ENCODE results near the gene EMC9. TPM values are rescaled to one million over a fixed set of nuclear protein-coding genes. Genes with fewer than 3 reads are reported as not detected.

EMC9 gene
- total and polyA plus RNA-seq, 10 of the 15 experiments (the other 5 are each of a cell fraction or from before 2014, with no cell fraction given), result 15.3 to 60.5 (median 30.3) TPM

GRCh38 chr14:24145219-24145618 lies 3.8 kb upstream of the EMC9 start (continued):
- TF ChIP-seq ZBTB4 (CRISPR knock-in tag; IDR thresholded peaks at IDR 0.05) (no peak), NBN (IDR thresholded peaks at IDR 0.05) (no peak)
- TF ChIP-seq, protein P1, sequence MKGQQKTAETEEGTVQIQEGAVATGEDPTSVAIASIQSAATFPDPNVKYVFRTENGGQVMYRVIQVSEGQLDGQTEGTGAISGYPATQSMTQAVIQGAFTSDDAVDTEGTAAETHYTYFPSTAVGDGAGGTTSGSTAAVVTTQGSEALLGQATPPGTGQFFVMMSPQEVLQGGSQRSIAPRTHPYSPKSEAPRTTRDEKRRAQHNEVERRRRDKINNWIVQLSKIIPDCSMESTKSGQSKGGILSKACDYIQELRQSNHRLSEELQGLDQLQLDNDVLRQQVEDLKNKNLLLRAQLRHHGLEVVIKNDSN (IDR thresholded peaks at IDR 0.05; ENCODE audit: borderline replicate concordance, extremely low read length, insufficient read depth, low read depth, low read length), result no peak

DNA sequence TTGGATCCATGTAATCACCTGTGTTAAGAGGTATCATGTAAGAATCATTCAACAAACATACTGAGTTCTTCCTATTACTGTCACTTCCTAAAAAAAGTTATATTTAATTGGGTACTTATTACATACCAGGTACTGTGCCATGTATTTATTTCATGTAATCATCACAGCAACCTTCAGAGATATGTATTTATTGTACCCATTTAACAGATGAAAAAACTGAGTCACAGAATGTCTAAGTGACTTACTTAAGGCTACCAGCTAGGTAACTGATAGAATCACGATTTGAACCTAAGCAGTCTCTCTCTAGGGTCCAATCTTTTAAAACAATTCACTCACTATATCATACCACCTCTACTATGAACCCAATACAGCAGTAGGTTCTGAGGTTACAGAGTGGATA lies 3.1 kb upstream of the EMC9 start:
- ChIA-PET POLR2A (interaction anchor here (0.7 to 2.3 kb wide), 6 partner anchors 9 to 50 kb away, joined by 4 to 10 read pairs (median 6); partner anchors contain the start of genes IRF9, PCK2 and PSME1), CTCF (interaction anchor here (1.0 to 1.4 kb wide), 3 partner anchors 36 to 98 kb away, joined by 3 to 5 read pairs (median 3); partner anchors contain the start of genes CHMP4A and TINF2), RAD21 (ENCODE audit: unreplicated experiment) (interaction anchor here (3.1 kb wide), 1 partner anchor 50 kb away, joined by 22 read pairs; the partner anchor contains the start of gene PCK2), SMC1A (ENCODE audit: uncharacterized antibody, unreplicated experiment) (interaction anchor here (1.5 to 4.8 kb wide), 4 partner anchors 8 to 36 kb away, joined by 5 to 54 read pairs (median 12); partner anchors contain the start of genes IRF9 and PSME1)
- FAIRE-seq, result no peak
- 0 out of 2 replicates have a peak, but pooled peaks have one; percentile 11 for TF ChIP-seq TCF7 (IDR thresholded peaks at IDR 0.05; ENCODE audit: borderline replicate concordance)
- TF ChIP-seq SMC3 (IDR thresholded peaks at IDR 0.05; ENCODE audit: borderline replicate concordance, low read length), result no peak
- no TSS peak for BruUV-seq (replicated peaks)
- Histone ChIP-seq H3K36me3 (ENCODE audit: control insufficient read depth in 2 of 2, insufficient read depth in 2 of 2, low read length in 1 of 2) (peaks cover 2 to 28% of the 10 kb centered on the region in 2 experiments), H3K4me1 (ENCODE audit: control insufficient read depth, insufficient read depth, low read length) (peaks cover 16% of the 10 kb centered on the region), H3K4me2 (ENCODE audit: control insufficient read depth, insufficient read depth) (peak overlapping the region; percentile 77), H2AFZ (ENCODE audit: control insufficient read depth, low read depth, low read length) (no peak overlapping the region), H3K9ac (ENCODE audit: control insufficient read depth, insufficient read depth, low read length) (0 out of 2 replicates have a peak overlapping the region, but pooled peaks have one; percentile 12), H3K4me3 (peak overlapping the region; percentile 82), H3K27ac (ENCODE audit: control insufficient read depth, insufficient read depth) (peak overlapping the region; percentile 2; the same call in 1 of the 2 replicates), H3K9me3 (replicated peaks; ENCODE audit: control insufficient read depth, insufficient read depth, low read length) (no peaks in the 10 kb centered on the region), H3K27me3 (replicated peaks in 1 of 2; ENCODE audit: control insufficient read depth in 2 of 2, insufficient read depth in 2 of 2, low read length in 1 of 2) (no peaks in the 10 kb centered on the region), H3K79me2 (ENCODE audit: control insufficient read depth, insufficient read depth, low read length) (peaks cover 70% of the 10 kb centered on the region), H4K20me1 (ENCODE audit: control insufficient read depth, insufficient read depth) (no peaks in the 10 kb centered on the region)
- no peak for ATAC-seq
- intact Hi-C loops (cut with micrococcal nuclease; ENCODE audit: unreplicated experiment), result no loop called here
- in situ Hi-C loops (cut with MboI), result no loop called here
- WGBS (ENCODE audit: insufficient coverage, insufficient replicate concordance, low lambda C conversion rate, missing lambda C conversion rate), result 100% methylated on average over 1 of the region's 1 CpG
- no peak for DNase-seq (ENCODE audit: low read depth, low spot score)
